Neural cell (in vitro differentiated cells): ENCODE measurements around the gene PRSS16. TPM values are rescaled to one million over a fixed set of nuclear protein-coding genes. Genes with fewer than 3 reads are reported as not detected.

Experiments
- H2AFZ ChIP-seq: fragments of 200-600, 300-800 bp; sonication (generic), shearing (Covaris generic); 2 replicates; pipeline ENCODE4 v1.6.0; 2014; ENCODE audit warnings: low read depth, mild to moderate bottlenecking, antibody characterized with exemption, low read length, moderate library complexity
- H3F3A ChIP-seq: fragments of 200-600 bp; shearing (Covaris generic); 2 replicates; pipeline ENCODE4 v1.6.1; 2016; ENCODE audit warnings: mild to moderate bottlenecking, moderate library complexity, mixed read lengths, antibody characterized with exemption, low read length; ENCODE audit not compliant: insufficient read depth, poor library complexity, severe bottlenecking
- H3K27ac ChIP-seq: fragments of 200-600, 300-800 bp; sonication (generic), shearing (Covaris generic); 2 replicates; pipeline ENCODE4 v1.5.1; 2014; ENCODE audit warnings: mild to moderate bottlenecking, low read length, moderate library complexity
- H3K27me3 ChIP-seq: fragments of 300-800, 200-600 bp; sonication (generic), shearing (Covaris generic); 2 replicates; pipeline ENCODE4 v1.6.0; 2014; ENCODE audit warnings: mild to moderate bottlenecking, low read depth, low read length, moderate library complexity; ENCODE audit not compliant: insufficient read depth
- H3K36me3 ChIP-seq: fragments of 300-800, 200-600 bp; sonication (generic), shearing (Covaris generic); 2 replicates; pipeline ENCODE4 v1.5.1; 2014; ENCODE audit warnings: mild to moderate bottlenecking, antibody characterized with exemption, low read length, moderate library complexity; ENCODE audit not compliant: insufficient read depth
- H3K4me2 ChIP-seq: fragments of 300-800, 200-600 bp; sonication (generic), shearing (Covaris generic); 2 replicates; pipeline ENCODE4 v1.6.0; 2014; ENCODE audit warnings: mild to moderate bottlenecking, low read length
- H3K4me3 ChIP-seq: fragments of 300-800, 200-600 bp; sonication (generic), shearing (Covaris generic); 2 replicates; pipeline ENCODE4 v1.5.1; 2014; ENCODE audit warnings: mild to moderate bottlenecking, low read length, moderate library complexity
- H3K79me2 ChIP-seq: fragments of 200-600 bp; shearing (Covaris generic); replicated peaks from 2 replicates; pipeline ENCODE4 v1.6.0; 2014; ENCODE audit warnings: mild to moderate bottlenecking, low read length, moderate library complexity; ENCODE audit not compliant: insufficient read depth
- H3K9ac ChIP-seq: fragments of 300-800, 200-600 bp; sonication (generic), shearing (Covaris generic); 2 replicates; pipeline ENCODE4 v1.6.1; 2016; ENCODE audit warnings: mild to moderate bottlenecking, low read length, mixed read lengths
- H3K9me2 ChIP-seq: fragments of 200-600 bp; shearing (Covaris generic); 2 replicates; pipeline ENCODE4 v1.6.1; 2016; ENCODE audit warnings: mild to moderate bottlenecking, low read length, mixed read lengths; ENCODE audit not compliant: insufficient read depth
- H3K9me3 ChIP-seq: fragments of 200-600, 300-800 bp; sonication (generic), shearing (Covaris generic); 2 replicates; pipeline ENCODE4 v1.6.1; 2016; ENCODE audit warnings: mild to moderate bottlenecking, mixed run types, low read length, moderate library complexity, mixed read lengths
- H4K20me1 ChIP-seq: fragments of 200-600 bp; shearing (Covaris generic); 2 replicates; pipeline ENCODE4 v1.6.1; 2016; ENCODE audit warnings: mild to moderate bottlenecking, mixed run types; ENCODE audit not compliant: insufficient read depth
- CTCF ChIP-seq: fragments of 450-650 bp; IDR thresholded peaks from 2 replicates; pipeline ENCODE4 v1.5.1; 2014; ENCODE audit warnings: antibody characterized with exemption, mild to moderate bottlenecking, moderate library complexity; ENCODE audit not compliant: poor library complexity, severe bottlenecking
- POLR2AphosphoS5 ChIP-seq: IDR thresholded peaks from 2 replicates; pipeline ENCODE4 v1.6.1; 2012
- REST ChIP-seq: IDR thresholded peaks from 2 replicates; pipeline ENCODE4 v1.6.1; 2012; ENCODE audit warnings: borderline replicate concordance
- polyA plus RNA-seq: library from polyadenylated mRNA; depleted of rRNA; stranded (reverse); fragments of >200 nt; gene quantifications from 2 replicates; pipeline ENCODE4 v1.2.3, GENCODE V29; 2014

The PRSS16 gene
- polyA plus RNA-seq, 1 donor from 2014 or later = not detected

- H3K9me2 ChIP-seq = no peaks in the 10 kb centered on the region
Observed at GRCh38 chr6:27303613-27304272, 56.2 kb downstream of the PRSS16 start.

More at GRCh38 chr6:27303613-27304272, 56.2 kb downstream of the PRSS16 start:
- peaks cover 40% of the 10 kb centered on the region for H3K27me3 ChIP-seq
- H3K4me2 ChIP-seq = no peak overlapping the region
- H3K27ac ChIP-seq = no peak overlapping the region
- no peaks in the 10 kb centered on the region for H3K79me2 ChIP-seq
- no peaks in the 10 kb centered on the region for H3K9me3 ChIP-seq
- no peaks in the 10 kb centered on the region for H3K36me3 ChIP-seq
- TF ChIP-seq REST (no peak), POLR2AphosphoS5 (no peak), CTCF (no peak)
- H4K20me1 ChIP-seq = no peaks in the 10 kb centered on the region
- no peak overlapping the region for H3K4me3 ChIP-seq
- no peak overlapping the region for H3K9ac ChIP-seq
- H2AFZ ChIP-seq = no peak overlapping the region
- no peaks in the 10 kb centered on the region for H3F3A ChIP-seq

Other genes starting within 250 kb of the PRSS16 start
- gene POM121L2, start 64.6 kb downstream of the PRSS16 start, polyA plus RNA-seq = not detected in 2 replicates
- gene ZNF391, start 141.1 kb downstream of the PRSS16 start, polyA plus RNA-seq = 2.5 and 2.9 TPM in 2 replicates
- 16.4 and 20.1 TPM in 2 replicates for gene ZNF184, start 225.4 kb downstream of the PRSS16 start, polyA plus RNA-seq